Gastrocnemius medialis (tissue), 4 donors: ENCODE results near the gene NHLRC4.

Experiments used
- POLR2A ChIP-seq, 2 donors: fragments of 450-650 bp; IDR thresholded peaks; one replicate each; pipeline ENCODE4 v1.6.1; 2017; ENCODE audit warnings: antibody characterized with exemption in 2 of 2, mild to moderate bottlenecking in 2 of 2, moderate library complexity in 2 of 2
- TF ChIP-seq, protein P1 (sequence below), 5 experiments: fragments of 450-650 bp in 3 of 5; fragments of 200-600 bp in 2 of 5; sonication (generic) in 2 of 5; IDR thresholded peaks in 4 of 5; conservative IDR thresholded peaks in 1 of 5; 1 replicate in 4 of 5; 2 replicates in 1 of 5; pipeline ENCODE4 v1.5.1; 2016 to 2019; ENCODE audit warnings: antibody characterized with exemption in 5 of 5, mild to moderate bottlenecking in 3 of 5, moderate library complexity in 3 of 5

DNA sequence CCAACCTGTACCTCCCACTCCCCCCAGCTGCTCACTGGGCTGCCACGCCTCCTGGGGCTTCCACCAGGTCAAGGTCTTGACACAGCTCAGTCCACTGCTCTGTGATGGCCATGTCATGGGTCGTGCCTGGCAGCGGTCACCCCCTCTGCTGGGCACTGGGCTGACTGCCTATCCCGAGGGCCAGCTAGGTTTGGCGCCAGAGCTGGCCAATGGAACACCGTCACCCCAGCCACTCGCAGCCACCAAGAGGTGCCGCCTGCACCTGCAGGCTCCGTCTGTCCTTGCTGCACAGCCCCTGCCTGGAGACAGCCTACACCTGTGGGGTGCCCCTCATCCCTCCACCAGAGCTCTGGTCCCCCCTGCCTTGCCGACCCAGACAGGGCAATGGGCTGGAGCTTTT, 18.5 kb downstream of the NHLRC4 start:
- TF ChIP-seq, protein P1, sequence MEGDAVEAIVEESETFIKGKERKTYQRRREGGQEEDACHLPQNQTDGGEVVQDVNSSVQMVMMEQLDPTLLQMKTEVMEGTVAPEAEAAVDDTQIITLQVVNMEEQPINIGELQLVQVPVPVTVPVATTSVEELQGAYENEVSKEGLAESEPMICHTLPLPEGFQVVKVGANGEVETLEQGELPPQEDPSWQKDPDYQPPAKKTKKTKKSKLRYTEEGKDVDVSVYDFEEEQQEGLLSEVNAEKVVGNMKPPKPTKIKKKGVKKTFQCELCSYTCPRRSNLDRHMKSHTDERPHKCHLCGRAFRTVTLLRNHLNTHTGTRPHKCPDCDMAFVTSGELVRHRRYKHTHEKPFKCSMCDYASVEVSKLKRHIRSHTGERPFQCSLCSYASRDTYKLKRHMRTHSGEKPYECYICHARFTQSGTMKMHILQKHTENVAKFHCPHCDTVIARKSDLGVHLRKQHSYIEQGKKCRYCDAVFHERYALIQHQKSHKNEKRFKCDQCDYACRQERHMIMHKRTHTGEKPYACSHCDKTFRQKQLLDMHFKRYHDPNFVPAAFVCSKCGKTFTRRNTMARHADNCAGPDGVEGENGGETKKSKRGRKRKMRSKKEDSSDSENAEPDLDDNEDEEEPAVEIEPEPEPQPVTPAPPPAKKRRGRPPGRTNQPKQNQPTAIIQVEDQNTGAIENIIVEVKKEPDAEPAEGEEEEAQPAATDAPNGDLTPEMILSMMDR (IDR thresholded peaks at IDR 0.05 in 4 of 5, conservative IDR thresholded peaks at IDR 0.05 in 1 of 5), result no peak
- TF ChIP-seq POLR2A (IDR thresholded peaks at IDR 0.05), result no peak
